HG02884 (cell line): ENCODE results near the gene RNF14.
"Not testable (repeated sequence)": the region's sequence is repeated elsewhere in the genome, so short reads cannot be mapped to it uniquely, and the experiment has no call there.

Experiments used
- ATAC-seq: cut with Tn5 transposase; IDR thresholded peaks from one replicate; pipeline ENCODE4 v1.9.1; 2021; ENCODE audit warnings: mild to moderate bottlenecking, moderate library complexity; ENCODE audit not compliant: unreplicated experiment

Gene RNF14

DNA sequence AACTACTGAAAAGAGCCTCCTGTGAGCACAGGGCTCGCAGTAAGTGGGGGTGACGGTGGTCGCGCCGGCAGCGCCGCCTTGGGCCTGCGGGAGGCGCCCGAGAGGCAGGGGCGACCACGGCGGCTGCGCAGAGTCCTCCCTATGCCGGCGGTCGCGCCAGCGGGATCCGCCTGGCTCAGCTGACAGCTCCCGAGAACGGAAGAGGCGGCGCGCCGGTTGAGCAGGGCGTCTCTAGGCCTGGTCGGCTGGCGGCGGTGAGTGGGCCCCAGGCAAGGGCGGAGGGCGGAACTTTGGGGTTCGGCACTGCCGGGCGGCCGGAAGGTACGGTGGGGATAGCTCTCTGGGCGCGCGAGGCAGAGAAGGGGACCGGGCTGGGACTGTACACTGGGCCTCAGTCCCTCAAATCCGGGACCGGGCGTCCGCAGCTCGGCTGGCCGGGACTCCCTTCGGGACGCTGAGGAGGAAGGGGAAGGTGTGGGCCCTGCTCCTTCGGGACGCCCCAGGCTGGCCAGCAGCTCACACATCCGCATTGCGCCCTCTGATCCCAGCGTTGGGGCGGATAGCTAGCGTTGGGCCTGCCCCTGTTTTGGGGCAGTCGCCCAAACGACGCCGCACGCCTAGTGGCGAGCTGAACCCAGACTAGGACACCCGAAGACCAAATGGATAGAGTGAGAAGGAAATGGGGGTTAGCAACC, at the start of gene RNF14:
Gene RNF14 (plus strand): TSS at position 192 of the 695 bp plus-strand sequence. CDS start 4,484 bp downstream, outside the sequence.
- ATAC-seq: peak; percentile 84

DNA sequence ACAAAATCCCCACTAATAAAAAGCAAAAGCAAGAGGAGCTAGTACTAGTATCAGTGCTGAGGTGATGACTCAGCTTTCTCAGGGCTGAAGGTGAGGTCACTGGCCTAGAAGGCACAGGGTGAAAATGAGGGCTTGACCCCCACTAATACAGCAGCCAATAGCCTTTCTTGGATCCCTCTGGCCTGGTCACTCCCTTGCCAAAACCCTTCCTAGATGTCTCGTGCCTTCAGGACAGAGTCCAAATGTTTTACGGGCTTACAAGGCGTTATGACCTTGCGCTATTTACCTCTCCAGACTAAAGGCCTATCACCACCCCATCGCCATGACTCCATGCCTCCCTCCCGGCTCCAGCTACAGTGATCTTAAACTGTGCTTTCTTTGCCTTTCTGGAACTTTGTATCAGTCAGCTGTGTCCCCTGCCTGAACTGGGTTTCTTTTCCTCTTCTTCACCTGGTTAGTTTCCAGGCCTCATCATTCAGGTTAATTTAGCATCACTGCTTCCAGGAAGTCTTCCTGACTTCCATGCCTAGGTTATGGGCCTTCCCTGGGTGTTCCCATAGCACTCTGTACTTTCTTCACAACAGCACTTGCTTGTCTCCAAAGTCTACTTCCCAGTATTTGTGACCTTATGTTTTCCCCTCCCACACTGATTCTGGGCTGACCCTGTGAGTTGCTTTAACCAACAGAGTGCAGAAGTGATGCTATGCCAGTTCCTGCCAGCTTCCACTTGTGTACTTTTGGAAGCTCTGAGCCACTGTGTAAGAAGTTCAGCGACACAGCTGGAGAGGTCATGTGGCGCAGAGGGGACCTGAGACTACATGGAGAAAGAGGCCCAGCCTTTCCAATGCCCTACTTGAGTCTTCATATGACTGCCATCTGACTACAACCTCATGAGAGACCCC, 49.4 kb upstream of the RNF14 start:
- ATAC-seq: no peak

DNA sequence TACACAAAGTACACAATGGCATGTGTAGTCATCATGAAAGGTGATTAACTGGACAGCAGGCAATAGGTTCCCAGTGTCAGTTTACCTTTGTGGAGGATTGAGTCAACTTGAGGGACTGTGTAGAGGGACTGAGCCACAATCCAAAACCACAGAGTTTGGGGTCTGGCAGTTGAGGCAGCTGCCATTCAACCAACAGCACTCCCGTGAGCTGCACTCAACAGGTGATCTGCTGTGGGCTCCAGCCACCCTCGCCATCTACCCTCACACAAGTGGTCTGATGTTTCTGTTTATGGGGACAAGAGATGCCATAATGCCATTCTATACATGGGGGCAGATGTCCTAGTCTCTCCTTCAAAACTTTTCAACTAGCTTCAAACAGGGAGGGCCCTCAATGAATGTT, 48.1 kb upstream of the RNF14 start:
- ATAC-seq: no peak

DNA sequence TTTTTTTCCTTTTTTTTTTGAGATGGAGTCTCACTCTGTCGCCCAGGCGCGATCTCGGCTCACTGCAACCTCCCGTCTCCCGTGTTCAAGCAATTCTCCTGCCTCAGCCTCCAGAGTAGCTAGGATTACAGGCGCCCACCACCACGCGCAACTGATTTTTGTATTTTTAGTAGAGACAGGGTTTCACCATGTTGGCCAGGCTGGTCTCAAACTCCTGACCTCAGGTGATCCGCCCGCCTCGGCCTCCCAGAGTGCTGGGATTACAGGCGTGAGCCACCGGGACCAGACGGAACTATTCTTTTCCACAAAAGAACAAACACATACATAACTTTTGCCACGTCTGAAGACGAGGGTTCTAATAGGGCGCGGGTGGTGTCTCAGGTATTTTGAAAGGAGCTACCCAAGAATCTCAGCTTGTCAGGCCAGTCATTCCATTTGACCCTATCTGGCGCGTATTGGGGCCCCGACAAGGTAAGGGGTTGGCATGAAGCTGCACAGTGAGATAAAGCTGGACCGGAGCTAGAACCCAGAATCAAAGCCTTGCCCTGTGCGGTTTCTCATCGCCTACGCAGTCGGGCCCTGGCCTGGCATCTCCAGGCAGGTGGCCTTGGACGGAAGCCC, 46.0 kb upstream of the RNF14 start:
- not testable (repeated sequence) for ATAC-seq

- ATAC-seq: peak; percentile 95
Observed at GRCh38 chr5:141923448-141924313, 45.2 kb upstream of the RNF14 start, which contains the start of gene DELE1. Gene DELE1, plus strand, starts transcription at chr5:141923871. Its CDS starts 71 bp downstream, at chr5:141923942.

DNA sequence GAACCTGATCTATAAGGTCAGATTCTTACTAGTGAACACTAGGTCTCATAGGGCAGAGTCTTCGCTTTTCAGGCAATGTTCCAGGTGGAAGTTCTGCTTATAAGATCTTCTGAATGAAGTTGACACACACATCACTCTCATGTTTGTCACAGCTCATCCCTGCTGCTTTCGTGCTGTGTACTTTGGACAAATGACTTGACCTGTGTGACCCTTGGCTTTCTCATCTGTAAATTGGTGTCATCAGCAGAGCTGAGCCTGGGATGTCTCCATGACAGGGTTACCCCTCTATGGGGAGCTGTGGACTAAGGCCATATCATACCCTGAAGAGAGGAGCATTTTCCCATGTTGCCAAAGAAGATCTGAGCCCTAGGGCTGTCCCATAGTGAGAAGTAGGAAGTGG, 42.5 kb upstream of the RNF14 start:
- ATAC-seq: no peak

DNA sequence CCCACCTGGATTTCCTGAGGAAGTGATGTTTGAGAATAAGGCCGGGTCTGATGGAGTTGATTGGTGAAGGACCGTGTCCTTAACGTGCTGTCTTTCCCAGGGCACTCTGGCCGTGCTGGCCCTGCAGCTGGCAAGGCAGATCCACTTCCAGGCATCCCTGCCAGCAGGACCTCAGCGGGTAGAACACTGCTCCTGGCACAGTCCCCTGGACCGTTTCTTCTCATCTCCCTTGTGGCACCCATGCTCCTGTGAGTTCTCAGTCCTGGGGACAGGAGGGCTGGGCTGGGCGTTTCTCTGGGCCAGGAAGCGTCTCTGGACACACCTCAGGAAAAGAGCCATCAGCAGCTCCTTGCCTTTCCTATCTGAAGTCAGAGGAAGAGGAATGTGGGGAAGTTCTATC, 40.9 kb upstream of the RNF14 start:
- ATAC-seq: no peak

- no peak for ATAC-seq
Observed at GRCh38 chr5:141929398-141930058, 39.4 kb upstream of the RNF14 start.

DNA sequence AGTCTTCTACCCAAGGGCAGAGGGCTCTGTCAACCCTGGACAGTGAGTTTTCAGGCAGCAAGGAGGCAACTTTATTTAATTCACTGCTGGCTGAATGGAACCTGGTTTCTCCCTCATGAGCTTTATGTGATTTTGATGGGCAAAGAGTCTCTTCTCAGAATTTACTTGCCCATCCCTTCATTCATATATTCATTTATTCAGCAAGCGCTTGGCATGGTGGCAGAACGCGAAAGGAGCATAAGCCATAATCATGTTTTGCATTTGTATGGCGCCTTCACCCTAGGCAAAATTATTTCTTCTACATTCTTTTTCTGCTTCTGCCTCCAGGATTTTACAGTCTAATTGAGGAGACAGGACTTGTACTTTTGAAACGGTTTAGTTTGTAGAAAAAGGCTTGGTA, 37.2 kb upstream of the RNF14 start:
- no peak for ATAC-seq

DNA sequence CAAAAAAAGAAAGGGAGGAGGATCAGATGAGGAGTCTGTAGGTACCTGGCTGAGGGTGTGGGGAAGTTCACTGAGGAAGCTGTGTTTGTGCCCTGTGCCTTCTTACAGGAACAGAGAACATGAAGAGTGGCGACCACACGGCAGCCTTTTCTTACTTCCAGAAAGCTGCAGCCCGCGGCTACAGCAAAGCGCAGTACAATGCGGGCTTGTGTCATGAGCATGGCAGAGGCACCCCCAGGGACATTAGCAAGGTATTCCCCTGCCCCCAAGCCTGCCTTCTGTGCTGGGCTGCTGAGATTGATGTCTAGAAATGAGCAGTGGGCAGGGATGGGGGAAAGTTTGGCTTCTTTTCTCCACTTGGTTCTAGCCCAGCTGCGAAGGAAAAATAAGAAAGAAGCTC, 35.8 kb upstream of the RNF14 start:
- ATAC-seq: no peak

GRCh38 chr5:141934099-141934844, 34.6 kb upstream of the RNF14 start:
- no peak for ATAC-seq

DNA sequence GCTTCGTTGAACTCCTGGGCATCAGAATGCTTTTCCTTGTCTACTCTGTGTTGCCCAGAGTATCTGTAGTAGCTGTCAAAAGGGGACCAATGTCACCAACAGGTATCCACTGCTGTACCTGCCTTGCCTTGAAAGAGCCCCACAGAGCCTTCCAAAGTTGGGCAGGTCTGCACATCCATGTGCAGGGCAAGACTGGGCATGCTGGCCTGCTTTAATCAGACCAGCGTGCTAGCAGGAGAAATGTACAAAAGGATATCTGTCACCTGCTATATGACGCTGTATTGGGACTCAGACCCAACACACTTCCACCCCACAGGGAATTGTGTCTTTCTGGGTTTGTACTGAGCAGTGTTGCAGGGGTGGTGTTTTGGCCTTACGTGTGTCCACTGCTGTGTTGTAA, 33.4 kb upstream of the RNF14 start:
- ATAC-seq: no peak

GRCh38 chr5:141940695-141941271, 28.1 kb upstream of the RNF14 start:
- no peak for ATAC-seq

GRCh38 chr5:141941307-141941706, 27.6 kb upstream of the RNF14 start:
- no peak for ATAC-seq

DNA sequence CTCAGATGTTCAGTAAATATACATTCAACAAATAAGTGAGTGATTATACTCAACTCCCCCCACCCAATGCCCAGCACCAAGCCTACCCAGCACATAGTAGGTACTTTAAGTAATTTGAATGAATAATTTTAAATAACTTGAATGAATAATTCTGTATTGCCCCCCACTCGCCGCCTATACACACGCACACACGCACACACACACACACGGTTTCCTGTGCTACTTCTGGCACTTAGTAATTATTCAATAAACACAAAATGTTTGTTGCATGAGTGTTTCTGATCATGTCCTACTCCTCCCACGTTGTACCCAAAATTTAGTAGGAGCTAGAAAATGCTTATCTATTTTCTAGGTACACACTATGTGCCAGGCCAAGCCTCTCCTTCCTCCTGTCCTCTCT, 27.1 kb upstream of the RNF14 start:
- ATAC-seq: no peak

GRCh38 chr5:141942185-141942857, 26.6 kb upstream of the RNF14 start:
- no peak for ATAC-seq

DNA sequence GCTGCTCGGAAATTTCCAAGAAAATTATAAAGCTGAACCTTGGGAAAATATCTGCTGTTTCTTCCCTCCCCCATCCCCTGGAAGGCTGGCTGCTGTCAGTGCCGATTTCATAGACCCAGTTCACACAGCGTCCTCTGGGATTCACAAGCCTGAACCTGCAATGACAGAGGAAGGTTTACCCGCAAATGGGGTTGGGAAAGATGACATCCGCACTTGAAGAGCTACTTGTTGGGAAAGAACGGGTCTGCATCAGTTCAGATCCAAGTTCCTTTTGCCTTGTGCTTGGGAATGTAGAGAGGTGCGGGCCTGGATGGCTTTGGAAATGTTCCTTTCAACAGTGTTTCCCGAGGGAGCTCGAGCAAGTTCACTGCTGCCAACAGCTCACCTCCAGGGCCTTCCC, 24.8 kb upstream of the RNF14 start:
- ATAC-seq: no peak

DNA sequence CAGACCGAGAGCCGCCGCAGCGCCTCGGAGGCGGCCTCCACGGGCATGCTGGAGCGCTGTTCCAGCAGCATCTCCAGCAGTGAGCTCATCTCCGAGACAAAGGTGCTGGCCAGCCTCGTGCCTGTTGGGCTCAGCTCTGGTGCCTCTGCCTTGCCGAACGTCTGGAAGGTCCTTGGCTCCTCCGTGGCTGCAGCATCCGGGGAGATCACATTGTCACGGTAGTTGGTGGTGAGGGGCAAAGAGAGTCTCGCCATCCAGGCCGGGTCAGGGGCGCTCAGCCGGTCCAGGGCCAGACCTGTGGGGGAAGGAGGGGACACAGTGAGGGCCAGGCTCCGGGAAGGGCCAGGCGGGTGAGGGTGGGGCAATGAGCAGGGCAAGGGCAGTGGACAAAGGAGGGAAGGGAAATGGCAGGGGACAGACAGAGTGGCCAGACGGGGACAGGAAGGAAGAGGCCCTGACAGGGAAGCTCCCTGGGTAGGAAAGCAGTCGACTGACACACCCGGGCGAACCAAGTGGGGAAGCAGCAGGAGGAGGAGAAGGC, 23.3 kb upstream of the RNF14 start:
- no peak for ATAC-seq
